ENCODE measurements around the gene ABHD17C.

ABHD17C gene

GRCh38 chr15:80689294-80689693 is 5.8 kb upstream of the ABHD17C start:
- no peak overlapping the region for H3K4me3 ChIP-seq (replicated peaks; ENCODE audit: low read depth, low read length)
- DNase-seq (ENCODE audit: low read depth), result no peak
- no peak for TF ChIP-seq CTCF (IDR thresholded peaks at IDR 0.05; ENCODE audit: low read length, missing control alignments)

GRCh38 chr15:80689716-80690115 is 5.4 kb upstream of the ABHD17C start:
- no peak for DNase-seq (ENCODE audit: low read depth)
- no peak overlapping the region for H3K4me3 ChIP-seq (replicated peaks; ENCODE audit: low read depth, low read length)
- TF ChIP-seq CTCF (IDR thresholded peaks at IDR 0.05; ENCODE audit: low read length, missing control alignments), result no peak

GRCh38 chr15:80691575-80691974 is 3.5 kb upstream of the ABHD17C start:
- H3K4me3 ChIP-seq (replicated peaks; ENCODE audit: low read depth, low read length), result no peak overlapping the region
- no peak for TF ChIP-seq CTCF (IDR thresholded peaks at IDR 0.05; ENCODE audit: low read length, missing control alignments)
- no peak for DNase-seq (ENCODE audit: low read depth)

- no peak for TF ChIP-seq CTCF (IDR thresholded peaks at IDR 0.05; ENCODE audit: low read length, missing control alignments)
- DNase-seq (ENCODE audit: low read depth), result no peak
- peak overlapping the region; percentile 59 for H3K4me3 ChIP-seq (replicated peaks; ENCODE audit: low read depth, low read length)
Measured at GRCh38 chr15:80693682-80694610, 1.2 kb upstream of the ABHD17C start.

GRCh38 chr15:80694611-80695098 is 455 bp upstream of the ABHD17C start:
- peak overlapping the region; percentile 59 for H3K4me3 ChIP-seq (replicated peaks; ENCODE audit: low read depth, low read length)
- DNase-seq (ENCODE audit: low read depth), result peak; percentile 56
- TF ChIP-seq CTCF (IDR thresholded peaks at IDR 0.05; ENCODE audit: low read length, missing control alignments), result no peak

- peak; percentile 36 for TF ChIP-seq CTCF (IDR thresholded peaks at IDR 0.05; ENCODE audit: low read length, missing control alignments)
- peak overlapping the region; percentile 82 for H3K4me3 ChIP-seq (replicated peaks; ENCODE audit: low read depth, low read length)
- no peak for DNase-seq (ENCODE audit: low read depth)
Measured at GRCh38 chr15:80695911-80696661, 976 bp downstream of the ABHD17C start.
